Measurements from ENCODE around the gene STAC2. TPM values are rescaled to one million over a fixed set of nuclear protein-coding genes. Genes with fewer than 3 reads are reported as not detected.

Gene STAC2
- total RNA-seq, 1 donor from 2014 or later = 0.30 TPM

- no peak for TF ChIP-seq CTCF (IDR thresholded peaks at IDR 0.05)
- intact Hi-C loops (cut with DNase I) = no loop called here
- H3K36me3 ChIP-seq = peaks cover 31% of the 10 kb centered on the region
- ATAC-seq (no peak), DNase-seq (no peak)
- no peak overlapping the region for H3K27ac ChIP-seq
- H3K27me3 ChIP-seq (ENCODE audit: low read depth) = no peaks in the 10 kb centered on the region
- no peak overlapping the region for H3K4me3 ChIP-seq
- no peaks in the 10 kb centered on the region for H3K9me3 ChIP-seq
- H3K4me1 ChIP-seq = peaks cover 8% of the 10 kb centered on the region
Observed at GRCh38 chr17:39173526-39174274, 52.0 kb downstream of the STAC2 start.

- H3K4me1 ChIP-seq = peaks cover 2% of the 10 kb centered on the region
- no peaks in the 10 kb centered on the region for H3K9me3 ChIP-seq
- H3K27me3 ChIP-seq (ENCODE audit: low read depth) = no peaks in the 10 kb centered on the region
- DNase-seq (no peak), ATAC-seq (no peak)
- intact Hi-C loops (cut with DNase I) = no loop called here
- no peak overlapping the region for H3K27ac ChIP-seq
- H3K4me3 ChIP-seq = no peak overlapping the region
- peaks cover 30% of the 10 kb centered on the region for H3K36me3 ChIP-seq
- TF ChIP-seq CTCF (IDR thresholded peaks at IDR 0.05) = no peak
Observed at GRCh38 chr17:39173080-39173479, 52.7 kb downstream of the STAC2 start.

GRCh38 chr17:39171933-39172332 lies 53.8 kb downstream of the STAC2 start:
- no peak for ATAC-seq
- no peaks in the 10 kb centered on the region for H3K9me3 ChIP-seq
- intact Hi-C loops (cut with DNase I) = no loop called here
- no peaks in the 10 kb centered on the region for H3K4me1 ChIP-seq
- DNase-seq = no peak
- no peak overlapping the region for H3K27ac ChIP-seq
- peaks cover 19% of the 10 kb centered on the region for H3K36me3 ChIP-seq
- no peak for TF ChIP-seq CTCF (IDR thresholded peaks at IDR 0.05)
- H3K27me3 ChIP-seq (ENCODE audit: low read depth) = no peaks in the 10 kb centered on the region
- H3K4me3 ChIP-seq = no peak overlapping the region

- Histone ChIP-seq H3K27me3 (ENCODE audit: low read depth) (peaks cover 4% of the 10 kb centered on the region), H3K36me3 (peaks cover 5% of the 10 kb centered on the region), H3K9me3 (no peaks in the 10 kb centered on the region), H3K4me3 (no peak overlapping the region), H3K27ac (no peak overlapping the region), H3K4me1 (peaks cover 1% of the 10 kb centered on the region)
- no peak for TF ChIP-seq CTCF (IDR thresholded peaks at IDR 0.05)
- intact Hi-C loops (cut with DNase I) = no loop called here
- DNase-seq = no peak
- ATAC-seq = no peak
Observed at GRCh38 chr17:39170558-39170957, 55.2 kb downstream of the STAC2 start.

GRCh38 chr17:39170109-39170508 lies 55.6 kb downstream of the STAC2 start:
- Histone ChIP-seq H3K4me1 (peaks cover 6% of the 10 kb centered on the region), H3K4me3 (no peak overlapping the region), H3K9me3 (no peaks in the 10 kb centered on the region), H3K27me3 (ENCODE audit: low read depth) (peaks cover 8% of the 10 kb centered on the region), H3K27ac (no peak overlapping the region), H3K36me3 (peaks cover under 1% of the 10 kb centered on the region)
- DNase-seq (no peak), ATAC-seq (no peak)
- TF ChIP-seq CTCF (IDR thresholded peaks at IDR 0.05) = no peak
- intact Hi-C loops (cut with DNase I) = no loop called here

All from lower lobe of right lung (tissue), 2 donors.